ENCODE data around the gene ACVR2A. TPM values are rescaled to one million over a fixed set of nuclear protein-coding genes. Genes with fewer than 3 reads are reported as not detected.

ACVR2A gene
- total RNA-seq, 1 donor from 2014 or later = 22.9 TPM

- Mint-ChIP-seq H3K27me3 (ENCODE audit: unreplicated experiment) (no peaks in the 10 kb centered on the region), H3K4me3 (ENCODE audit: unreplicated experiment) (no peak overlapping the region), H3K27ac (ENCODE audit: unreplicated experiment) (no peak overlapping the region), H3K4me1 (ENCODE audit: unreplicated experiment) (no peaks in the 10 kb centered on the region), H3K36me3 (ENCODE audit: low read depth, unreplicated experiment) (no peaks in the 10 kb centered on the region), H3K9me3 (ENCODE audit: unreplicated experiment) (no peaks in the 10 kb centered on the region)
- no peak for DNase-seq (ENCODE audit: low spot score)
- TF ChIP-seq CTCF (IDR thresholded peaks at IDR 0.05; ENCODE audit: unreplicated experiment) = no peak
Measured at GRCh38 chr2:147888680-147889079, 43.9 kb downstream of the ACVR2A start.

DNA sequence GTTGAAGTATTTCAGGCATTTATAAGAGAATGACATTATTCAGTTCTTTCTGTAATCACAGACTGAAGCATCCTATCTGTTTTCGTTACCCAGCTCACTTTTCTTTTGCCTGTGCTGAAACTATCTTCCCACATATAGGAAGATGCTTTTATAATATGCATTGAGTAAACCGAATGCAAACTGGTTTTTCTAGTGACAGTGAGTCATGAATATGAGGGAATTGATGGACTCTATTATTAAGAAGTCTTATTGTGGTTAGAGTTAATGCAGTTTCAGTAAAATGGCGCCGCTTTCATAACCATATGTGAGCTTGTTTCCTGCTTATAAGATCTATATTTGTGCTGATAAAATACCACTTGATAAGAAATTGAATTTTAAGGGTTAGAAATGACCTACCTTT is 59.2 kb downstream of the ACVR2A start:
- Mint-ChIP-seq H3K36me3 (ENCODE audit: low read depth, unreplicated experiment) (no peaks in the 10 kb centered on the region), H3K27me3 (ENCODE audit: unreplicated experiment) (no peaks in the 10 kb centered on the region), H3K9me3 (ENCODE audit: unreplicated experiment) (no peaks in the 10 kb centered on the region), H3K4me3 (ENCODE audit: unreplicated experiment) (no peak overlapping the region), H3K4me1 (ENCODE audit: unreplicated experiment) (peaks cover 5% of the 10 kb centered on the region), H3K27ac (ENCODE audit: unreplicated experiment) (no peak overlapping the region)
- no peak for TF ChIP-seq CTCF (IDR thresholded peaks at IDR 0.05; ENCODE audit: unreplicated experiment)
- DNase-seq (ENCODE audit: low spot score) = no peak

GRCh38 chr2:147909178-147909577 is 64.3 kb downstream of the ACVR2A start:
- DNase-seq (ENCODE audit: low spot score) = no peak
- Mint-ChIP-seq H3K4me3 (ENCODE audit: unreplicated experiment) (no peak overlapping the region), H3K9me3 (ENCODE audit: unreplicated experiment) (no peaks in the 10 kb centered on the region), H3K36me3 (ENCODE audit: low read depth, unreplicated experiment) (no peaks in the 10 kb centered on the region), H3K4me1 (ENCODE audit: unreplicated experiment) (peaks cover 9% of the 10 kb centered on the region), H3K27ac (ENCODE audit: unreplicated experiment) (no peak overlapping the region), H3K27me3 (ENCODE audit: unreplicated experiment) (peaks cover 1% of the 10 kb centered on the region)
- TF ChIP-seq CTCF (IDR thresholded peaks at IDR 0.05; ENCODE audit: unreplicated experiment) = no peak

- DNase-seq (ENCODE audit: low spot score) = peak; percentile 24
- Mint-ChIP-seq H3K27me3 (ENCODE audit: unreplicated experiment) (peaks cover 1% of the 10 kb centered on the region), H3K9me3 (ENCODE audit: unreplicated experiment) (no peaks in the 10 kb centered on the region), H3K36me3 (ENCODE audit: low read depth, unreplicated experiment) (no peaks in the 10 kb centered on the region), H3K27ac (ENCODE audit: unreplicated experiment) (peak overlapping the region; percentile 74), H3K4me1 (ENCODE audit: unreplicated experiment) (peaks cover 4% of the 10 kb centered on the region), H3K4me3 (ENCODE audit: unreplicated experiment) (no peak overlapping the region)
- TF ChIP-seq CTCF (IDR thresholded peaks at IDR 0.05; ENCODE audit: unreplicated experiment) = peak; percentile 92
Measured at GRCh38 chr2:147910990-147911473, 66.2 kb downstream of the ACVR2A start.

DNA sequence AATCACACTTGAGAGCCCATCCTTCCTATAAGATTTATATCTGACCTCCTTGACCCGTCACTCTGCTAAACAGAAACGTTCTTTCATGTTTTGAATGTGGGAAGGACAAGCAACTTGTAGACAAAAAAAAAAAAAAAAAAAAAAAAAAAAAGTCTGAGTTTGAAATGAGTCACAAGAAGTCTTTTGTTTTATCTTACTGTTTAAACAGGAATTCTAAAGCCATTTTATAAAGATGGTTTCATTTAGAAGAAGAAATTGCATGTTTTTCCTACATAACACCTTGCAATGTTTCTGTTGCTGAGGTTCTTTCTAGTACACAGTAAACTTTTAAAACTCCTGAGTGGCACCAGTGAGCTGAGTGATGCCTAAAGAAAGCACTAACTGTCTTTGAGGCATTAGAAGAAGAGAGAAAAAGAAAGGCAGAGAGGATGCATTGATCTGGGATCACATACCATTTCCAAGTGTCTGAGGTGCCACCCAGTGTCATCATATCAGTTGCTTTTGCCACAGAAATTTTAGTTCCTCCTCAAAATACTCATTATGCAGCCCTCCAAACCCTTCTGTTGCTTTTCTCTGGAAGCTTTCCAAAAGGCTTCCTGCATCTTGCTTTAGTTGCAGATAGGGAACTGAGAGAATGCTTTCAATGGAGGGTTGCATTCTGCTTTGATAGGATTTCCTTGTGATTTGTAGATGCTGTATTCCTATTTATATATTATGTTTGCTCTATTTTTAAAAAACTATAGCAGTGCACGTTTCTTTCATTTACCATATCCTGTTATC is 69.1 kb downstream of the ACVR2A start:
- no peak for TF ChIP-seq CTCF (IDR thresholded peaks at IDR 0.05; ENCODE audit: unreplicated experiment)
- H3K4me3 Mint-ChIP-seq (ENCODE audit: unreplicated experiment) = no peak overlapping the region
- H3K27me3 Mint-ChIP-seq (ENCODE audit: unreplicated experiment) = peaks cover 1% of the 10 kb centered on the region
- peaks cover 4% of the 10 kb centered on the region for H3K4me1 Mint-ChIP-seq (ENCODE audit: unreplicated experiment)
- no peak for DNase-seq (ENCODE audit: low spot score)
- H3K9me3 Mint-ChIP-seq (ENCODE audit: unreplicated experiment) = no peaks in the 10 kb centered on the region
- H3K36me3 Mint-ChIP-seq (ENCODE audit: low read depth, unreplicated experiment) = peaks cover 2% of the 10 kb centered on the region
- no peak overlapping the region for H3K27ac Mint-ChIP-seq (ENCODE audit: unreplicated experiment)
